ENCODE data around the gene INPP5K.

INPP5K gene

DNA sequence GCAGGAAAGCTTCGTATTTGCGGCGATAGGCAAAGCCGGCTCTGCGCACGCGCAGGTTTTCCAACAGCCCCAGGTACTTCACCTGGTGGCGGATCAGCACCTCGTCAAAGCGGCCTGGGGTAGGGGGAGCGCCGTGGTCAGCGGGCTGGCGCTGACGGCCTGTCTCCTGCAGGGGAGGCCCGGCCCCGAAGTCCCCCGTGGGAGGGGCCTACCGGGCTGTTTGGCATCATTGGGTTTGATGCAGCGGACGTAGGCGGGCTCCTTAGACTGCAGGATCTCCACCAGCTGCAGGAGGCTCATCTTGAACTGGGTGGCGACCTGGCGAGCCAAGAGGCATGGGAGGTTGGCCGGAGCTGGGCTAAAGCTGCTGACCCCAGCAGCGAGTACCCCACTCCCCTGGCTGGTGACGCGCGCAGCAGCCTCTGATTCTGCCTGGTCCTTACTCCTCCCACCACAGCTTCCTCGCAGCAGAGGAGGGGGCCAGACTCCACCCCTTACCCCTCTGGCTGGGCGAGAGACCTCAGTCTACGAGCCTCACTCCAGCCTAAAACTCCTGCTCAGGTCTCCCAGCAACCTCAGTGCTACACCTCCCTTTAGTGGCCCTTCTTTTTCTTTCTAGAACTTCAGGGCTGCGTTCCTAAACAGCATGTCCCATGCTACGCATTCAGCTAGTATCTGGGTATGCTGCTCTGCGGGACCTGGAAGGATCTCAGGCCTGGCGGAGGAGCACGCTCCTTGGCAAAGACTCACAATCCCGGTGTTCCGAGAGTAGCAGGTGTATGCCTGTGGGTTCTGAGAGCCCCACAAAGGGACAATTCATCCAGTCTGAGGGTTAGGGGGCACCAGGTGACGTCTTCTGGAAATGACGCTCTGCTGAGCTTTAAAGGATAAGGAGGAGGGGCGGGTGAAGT is 44.2 kb downstream of the INPP5K start:
- in situ Hi-C loops (cut with MboI; ENCODE audit: low sequenced_read_pairs, unreplicated experiment): no loop called here
- TF ChIP-seq, protein P1, sequence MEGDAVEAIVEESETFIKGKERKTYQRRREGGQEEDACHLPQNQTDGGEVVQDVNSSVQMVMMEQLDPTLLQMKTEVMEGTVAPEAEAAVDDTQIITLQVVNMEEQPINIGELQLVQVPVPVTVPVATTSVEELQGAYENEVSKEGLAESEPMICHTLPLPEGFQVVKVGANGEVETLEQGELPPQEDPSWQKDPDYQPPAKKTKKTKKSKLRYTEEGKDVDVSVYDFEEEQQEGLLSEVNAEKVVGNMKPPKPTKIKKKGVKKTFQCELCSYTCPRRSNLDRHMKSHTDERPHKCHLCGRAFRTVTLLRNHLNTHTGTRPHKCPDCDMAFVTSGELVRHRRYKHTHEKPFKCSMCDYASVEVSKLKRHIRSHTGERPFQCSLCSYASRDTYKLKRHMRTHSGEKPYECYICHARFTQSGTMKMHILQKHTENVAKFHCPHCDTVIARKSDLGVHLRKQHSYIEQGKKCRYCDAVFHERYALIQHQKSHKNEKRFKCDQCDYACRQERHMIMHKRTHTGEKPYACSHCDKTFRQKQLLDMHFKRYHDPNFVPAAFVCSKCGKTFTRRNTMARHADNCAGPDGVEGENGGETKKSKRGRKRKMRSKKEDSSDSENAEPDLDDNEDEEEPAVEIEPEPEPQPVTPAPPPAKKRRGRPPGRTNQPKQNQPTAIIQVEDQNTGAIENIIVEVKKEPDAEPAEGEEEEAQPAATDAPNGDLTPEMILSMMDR (IDR thresholded peaks at IDR 0.05; ENCODE audit: borderline replicate concordance, control extremely low read depth, extremely low read depth, insufficient read depth, missing control alignments): no peak
- DNase-seq (ENCODE audit: low spot score): no peak

DNA sequence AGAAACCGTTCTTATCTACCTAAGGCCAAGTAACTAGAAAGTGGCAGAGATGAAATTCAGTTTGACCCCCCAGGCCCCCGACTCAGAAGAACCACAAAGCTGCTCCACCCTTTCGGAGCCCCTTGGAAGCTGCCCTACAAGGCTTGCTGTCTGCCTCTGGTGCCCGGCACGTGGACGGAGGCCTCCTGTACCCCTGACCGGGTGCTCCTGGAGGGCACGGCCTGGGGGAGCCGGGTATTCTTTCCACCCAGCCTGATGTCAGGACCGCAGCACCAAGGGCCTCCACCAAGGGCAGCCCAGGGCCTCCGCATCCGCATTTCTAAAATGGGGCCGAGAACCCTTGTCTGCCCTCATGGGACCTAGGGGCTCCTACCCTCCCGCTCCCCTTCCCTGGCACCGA is 44.9 kb downstream of the INPP5K start:
- in situ Hi-C loops (cut with MboI; ENCODE audit: low sequenced_read_pairs, unreplicated experiment): no loop called here
- DNase-seq (ENCODE audit: low spot score): no peak
- TF ChIP-seq, protein P1 (IDR thresholded peaks at IDR 0.05; ENCODE audit: borderline replicate concordance, control extremely low read depth, extremely low read depth, insufficient read depth, missing control alignments): no peak

DNA sequence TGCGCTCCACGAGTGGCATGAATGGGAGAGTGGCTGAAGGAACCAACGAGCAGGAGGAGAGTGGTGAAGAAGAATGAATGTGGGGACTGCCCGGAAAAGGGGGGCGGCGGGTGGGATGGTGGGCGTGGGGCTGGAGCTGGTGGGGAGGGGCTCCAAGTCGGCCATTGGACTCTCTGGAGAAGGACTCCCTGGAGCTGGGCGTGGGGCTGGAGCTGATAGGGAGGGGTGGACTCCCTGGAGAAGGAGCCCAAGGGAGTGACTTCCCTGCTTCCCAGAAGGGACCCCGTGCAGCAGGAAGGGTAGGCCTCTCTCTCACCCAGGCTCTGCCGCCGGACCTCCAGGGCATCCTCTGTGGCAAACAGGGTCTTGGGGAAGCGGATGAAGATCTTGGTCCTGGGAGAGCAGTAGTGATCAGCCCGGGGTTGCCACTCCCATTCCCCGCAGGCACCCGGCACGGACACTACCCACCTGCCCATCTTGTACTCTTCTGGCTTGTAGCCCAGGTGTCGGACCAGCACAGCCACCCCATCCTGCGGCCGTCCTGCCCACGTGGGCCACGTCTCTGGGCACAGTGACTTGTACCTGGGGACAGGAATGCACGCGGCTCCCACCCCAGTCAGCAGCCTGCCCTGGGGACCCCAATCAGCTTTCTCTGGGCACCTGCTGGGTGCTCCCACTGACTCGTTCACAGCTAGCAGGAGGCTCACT is 45.5 kb downstream of the INPP5K start:
- TF ChIP-seq, protein P1 (IDR thresholded peaks at IDR 0.05; ENCODE audit: borderline replicate concordance, control extremely low read depth, extremely low read depth, insufficient read depth, missing control alignments): no peak
- in situ Hi-C loops (cut with MboI; ENCODE audit: low sequenced_read_pairs, unreplicated experiment): no loop called here
- no peak for DNase-seq (ENCODE audit: low spot score)

DNA sequence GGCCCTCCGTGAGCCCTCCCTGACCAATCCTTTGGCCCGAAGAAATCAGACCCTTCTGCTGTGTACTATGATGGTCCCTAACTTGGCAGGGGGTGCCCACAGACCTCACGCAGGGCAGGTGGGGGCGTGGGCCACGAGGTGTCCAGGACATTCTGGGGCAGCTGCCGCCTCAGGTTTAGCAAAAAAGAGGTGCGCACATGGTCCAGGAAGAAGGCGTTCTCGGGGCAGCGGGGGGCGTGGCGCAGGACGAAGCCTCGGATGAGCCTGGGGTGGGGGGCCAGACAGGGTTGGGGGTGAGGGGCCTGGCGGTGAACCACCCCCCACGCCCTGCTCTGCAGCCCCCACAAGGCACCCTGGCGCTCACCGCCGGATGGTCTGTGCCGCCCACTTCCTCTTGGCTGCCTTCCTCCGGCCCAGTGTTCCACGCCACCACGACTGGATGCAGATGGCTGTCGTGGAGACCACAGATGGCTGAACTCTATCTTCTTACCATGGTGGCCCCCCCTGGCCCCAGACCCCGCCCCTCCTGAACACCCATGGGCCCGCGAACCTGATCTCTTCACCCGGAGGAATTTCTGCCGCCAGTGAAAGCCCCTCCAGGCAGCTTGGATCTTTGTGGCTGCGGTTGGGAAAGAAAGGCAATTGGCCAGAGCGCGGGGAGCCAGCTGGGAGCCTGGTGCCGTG is 46.2 kb downstream of the INPP5K start:
- DNase-seq (ENCODE audit: low spot score): no peak
- in situ Hi-C loops (cut with MboI; ENCODE audit: low sequenced_read_pairs, unreplicated experiment): no loop called here
- TF ChIP-seq, protein P1 (IDR thresholded peaks at IDR 0.05; ENCODE audit: borderline replicate concordance, control extremely low read depth, extremely low read depth, insufficient read depth, missing control alignments): no peak

DNA sequence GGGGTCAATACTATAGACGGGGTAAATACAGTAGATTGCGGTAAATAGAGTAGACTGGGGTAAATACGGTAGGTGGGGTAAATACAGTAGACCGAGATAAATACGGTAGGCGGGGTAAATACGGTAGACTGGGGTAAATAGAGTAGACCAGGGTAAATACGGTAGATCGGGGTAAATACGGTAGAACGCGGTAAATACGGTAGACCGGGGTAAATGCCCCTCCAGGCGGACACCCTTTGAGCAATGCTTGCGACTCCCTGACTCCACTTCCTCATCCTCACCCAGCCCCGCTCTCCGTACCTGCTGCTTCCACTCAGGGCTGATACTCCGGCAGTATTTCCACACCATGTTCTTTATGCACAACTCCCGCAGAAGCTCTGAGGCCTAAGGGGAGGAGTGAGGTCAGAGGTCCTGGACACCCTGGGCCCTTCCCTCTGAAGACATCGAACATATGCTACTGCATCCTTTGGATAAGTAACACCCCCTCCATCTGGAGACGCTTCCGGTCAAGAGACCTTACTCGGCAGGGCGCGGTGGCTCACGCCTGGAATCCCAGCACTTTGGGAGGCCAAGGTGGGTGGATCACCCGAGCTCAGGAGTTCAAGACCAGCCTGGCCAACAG is 47.1 kb downstream of the INPP5K start:
- TF ChIP-seq, protein P1 (IDR thresholded peaks at IDR 0.05; ENCODE audit: borderline replicate concordance, control extremely low read depth, extremely low read depth, insufficient read depth, missing control alignments): no peak
- DNase-seq (ENCODE audit: low spot score): no peak
- in situ Hi-C loops (cut with MboI; ENCODE audit: low sequenced_read_pairs, unreplicated experiment): no loop called here

DNA sequence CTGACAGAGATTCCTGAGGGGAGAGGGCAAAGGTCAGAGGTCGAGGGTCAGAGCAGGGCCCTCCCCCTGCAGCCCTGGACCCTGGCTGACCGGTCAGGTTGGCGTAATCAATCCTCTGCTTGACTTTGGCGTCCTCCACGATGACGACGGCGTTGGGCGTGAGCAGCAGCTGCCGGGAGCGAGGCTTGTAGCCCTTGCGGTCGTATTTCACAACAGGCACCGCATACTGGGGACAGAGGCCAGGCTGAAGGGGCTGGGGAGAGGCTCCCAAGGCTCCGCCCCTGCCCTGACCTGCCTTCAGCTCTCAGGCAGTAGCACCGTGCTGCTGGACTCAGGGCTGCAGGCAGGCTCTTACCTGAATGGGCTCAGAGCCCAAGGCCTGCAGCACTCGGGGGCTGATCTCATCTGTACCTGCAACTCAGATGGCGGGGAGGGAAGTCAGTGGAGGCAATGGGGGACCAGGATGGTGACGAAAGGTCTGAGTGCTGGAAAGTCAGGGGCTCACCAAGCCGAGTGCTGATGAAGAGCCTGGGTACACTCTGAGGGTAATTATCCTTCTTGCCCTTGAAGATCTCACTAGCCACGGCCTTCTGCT is 48.4 kb downstream of the INPP5K start:
- in situ Hi-C loops (cut with MboI; ENCODE audit: low sequenced_read_pairs, unreplicated experiment): no loop called here
- TF ChIP-seq, protein P1 (IDR thresholded peaks at IDR 0.05; ENCODE audit: borderline replicate concordance, control extremely low read depth, extremely low read depth, insufficient read depth, missing control alignments): no peak

More for the DNA sequence above, 48.4 kb downstream of the INPP5K start:
- no peak for DNase-seq (ENCODE audit: low spot score)
